Endothelial cell of umbilical vein (primary cell): ENCODE measurements around the gene PPM1H. TPM values are rescaled to one million over a fixed set of nuclear protein-coding genes. Genes with fewer than 3 reads are reported as not detected.

Experiments
- BruUV-seq: library from RNA; stranded (reverse); fragments of 400-500 nt; replicated peaks from 2 replicates; lab custom pipeline; 2021; lab: Mats Ljungman, UMichigan
- CTCF ChIA-PET: fragments of 300-600, 350-600 bp; sonication (Branson Sonifier 250); formaldehyde crosslinking; loops from one replicate; lab custom pipeline; 2021; ENCODE audit warnings: antibody characterized with exemption, inconsistent platforms; lab: Charles Lee
- POLR2A ChIA-PET: fragments of 300-600, 350-600 bp; sonication (Branson Sonifier 250); formaldehyde crosslinking; loops from one replicate; lab custom pipeline; 2021; ENCODE audit warnings: antibody characterized with exemption, inconsistent platforms; lab: Charles Lee
- DNase-seq: peaks from one replicate; pipeline ENCODE4 v3.0.0-alpha.2; 2011; ENCODE audit warnings: low read depth, low spot score
- FAIRE-seq: peaks from 2 replicates; lab custom pipeline; 2011; peaks lifted over from hg19 to GRCh38; lab: Jason Lieb, UNC
- H2AFZ ChIP-seq: 2 replicates; pipeline ENCODE4 v1.6.0; 2012; ENCODE audit warnings: low read depth, low read length, control low read depth, inconsistent platforms
- H3K27ac ChIP-seq: 2 replicates; pipeline ENCODE4 v1.5.1; 2011; ENCODE audit warnings: low read depth, mild to moderate bottlenecking, control low read depth, low read length, moderate library complexity; ENCODE audit not compliant: insufficient read depth
- H3K27me3 ChIP-seq, 2 experiments: 2 replicates each; pipeline versions ENCODE4 v1.6.0 to v1.6.1; 2011; ENCODE audit warnings: low read length in 2 of 2, mixed read lengths in 1 of 2; ENCODE audit not compliant: control insufficient read depth in 2 of 2, insufficient read depth in 2 of 2
- H3K36me3 ChIP-seq, 2 experiments: 2 replicates in 1 of 2; 3 replicates in 1 of 2; pipeline ENCODE4 v1.5.1; 2011; ENCODE audit warnings: low read length in 2 of 2, mild to moderate bottlenecking in 1 of 2, moderate library complexity in 1 of 2; ENCODE audit not compliant: control insufficient read depth in 2 of 2, insufficient read depth in 2 of 2; ENCODE audit errors: extremely low read depth in 1 of 2
- H3K4me1 ChIP-seq: 3 replicates; pipeline ENCODE4 v1.5.1; 2011; ENCODE audit warnings: mild to moderate bottlenecking, low read length; ENCODE audit not compliant: control insufficient read depth, insufficient read depth; ENCODE audit errors: extremely low read depth
- H3K4me2 ChIP-seq: 2 replicates; pipeline ENCODE4 v1.6.1; 2011; ENCODE audit warnings: low read length, control low read depth, mixed read lengths; ENCODE audit not compliant: insufficient read depth
- H3K4me3 ChIP-seq, 3 experiments: fragments of 200-600 bp in 1 of 3; sonication (generic), shearing (Covaris generic) in 1 of 3; replicated peaks in 1 of 3; 2 replicates each; pipeline ENCODE4 v1.5.1; 2011 to 2016; ENCODE audit warnings: control low read depth in 3 of 3, low read length in 3 of 3, mild to moderate bottlenecking in 2 of 3, inconsistent platforms in 1 of 3, low read depth in 1 of 3, moderate library complexity in 1 of 3; ENCODE audit not compliant: insufficient read depth in 1 of 3
- H3K79me2 ChIP-seq: 2 replicates; pipeline ENCODE4 v1.6.0; 2012; ENCODE audit warnings: low read length, inconsistent platforms; ENCODE audit not compliant: control insufficient read depth, insufficient read depth
- H3K9ac ChIP-seq: replicated peaks from 2 replicates; pipeline ENCODE3; 2011; ENCODE audit warnings: low read length, control low read depth; ENCODE audit not compliant: insufficient read depth; ENCODE audit errors: extremely low read depth
- H3K9me1 ChIP-seq: replicated peaks from 3 replicates; pipeline ENCODE4 v1.6.0; 2011; ENCODE audit warnings: mild to moderate bottlenecking, low read length; ENCODE audit not compliant: control insufficient read depth, insufficient read depth; ENCODE audit errors: extremely low read depth
- H3K9me3 ChIP-seq: replicated peaks from 2 replicates; pipeline ENCODE4 v1.5.1; 2012; ENCODE audit warnings: low read length, inconsistent platforms; ENCODE audit not compliant: control insufficient read depth, insufficient read depth
- H4K20me1 ChIP-seq: replicated peaks from 2 replicates; pipeline ENCODE3; 2011; ENCODE audit warnings: mild to moderate bottlenecking, low read length; ENCODE audit not compliant: control insufficient read depth, insufficient read depth; ENCODE audit errors: extremely low read depth
- POLR2A ChIP-seq: IDR thresholded peaks from 2 replicates; pipeline ENCODE4 v1.6.1; 2012; ENCODE audit warnings: low read depth, mild to moderate bottlenecking, control low read depth, low read length
- dilution Hi-C: fragments of 300-500 bp; cut with MboI; formaldehyde crosslinking; loops from one replicate; pipeline ENCODE4 v1.15.0; 2019; ENCODE audit warnings: low sequenced_read_pairs; ENCODE audit not compliant: extremely low pct_ligation_motif_present
- intact Hi-C: fragments of 100-400 bp; cut with micrococcal nuclease; formaldehyde crosslinking; loops from one replicate; pipeline ENCODE4 v1.10.0; 2022
- polyA plus RNA-seq, 4 experiments: library from polyadenylated mRNA; depleted of rRNA in 3 of 4; stranded (reverse) in 3 of 4; unstranded in 1 of 4; fragments of >200 nt; gene quantifications; 2 replicates each; pipeline versions ENCODE4 v1.2.1 to v1.2.3, GENCODE V29; 2011 to 2012; ENCODE audit warnings: missing spikeins in 1 of 4
- total RNA-seq: library from RNA; stranded (reverse); gene quantifications from 2 replicates; pipeline ENCODE4 v1.2.3, GENCODE V29; 2021
- TF ChIP-seq, protein P1 (sequence below), 2 donors: IDR thresholded peaks; 1 replicate in 1 of 2; 2 replicates in 1 of 2; pipeline ENCODE4 v1.5.1; 2011; ENCODE audit warnings: low read length in 2 of 2, mild to moderate bottlenecking in 2 of 2, moderate library complexity in 2 of 2, control low read depth in 1 of 2, inconsistent platforms in 1 of 2, low read depth in 1 of 2; ENCODE audit not compliant: insufficient read depth in 1 of 2; ENCODE audit errors: extremely low read depth in 1 of 2

Gene PPM1H
- total and polyA plus RNA-seq, 2 donors (not counting 3 experiments of a cell fraction or from before 2014, with no cell fraction given): 1.0 to 7.2 TPM

DNA sequence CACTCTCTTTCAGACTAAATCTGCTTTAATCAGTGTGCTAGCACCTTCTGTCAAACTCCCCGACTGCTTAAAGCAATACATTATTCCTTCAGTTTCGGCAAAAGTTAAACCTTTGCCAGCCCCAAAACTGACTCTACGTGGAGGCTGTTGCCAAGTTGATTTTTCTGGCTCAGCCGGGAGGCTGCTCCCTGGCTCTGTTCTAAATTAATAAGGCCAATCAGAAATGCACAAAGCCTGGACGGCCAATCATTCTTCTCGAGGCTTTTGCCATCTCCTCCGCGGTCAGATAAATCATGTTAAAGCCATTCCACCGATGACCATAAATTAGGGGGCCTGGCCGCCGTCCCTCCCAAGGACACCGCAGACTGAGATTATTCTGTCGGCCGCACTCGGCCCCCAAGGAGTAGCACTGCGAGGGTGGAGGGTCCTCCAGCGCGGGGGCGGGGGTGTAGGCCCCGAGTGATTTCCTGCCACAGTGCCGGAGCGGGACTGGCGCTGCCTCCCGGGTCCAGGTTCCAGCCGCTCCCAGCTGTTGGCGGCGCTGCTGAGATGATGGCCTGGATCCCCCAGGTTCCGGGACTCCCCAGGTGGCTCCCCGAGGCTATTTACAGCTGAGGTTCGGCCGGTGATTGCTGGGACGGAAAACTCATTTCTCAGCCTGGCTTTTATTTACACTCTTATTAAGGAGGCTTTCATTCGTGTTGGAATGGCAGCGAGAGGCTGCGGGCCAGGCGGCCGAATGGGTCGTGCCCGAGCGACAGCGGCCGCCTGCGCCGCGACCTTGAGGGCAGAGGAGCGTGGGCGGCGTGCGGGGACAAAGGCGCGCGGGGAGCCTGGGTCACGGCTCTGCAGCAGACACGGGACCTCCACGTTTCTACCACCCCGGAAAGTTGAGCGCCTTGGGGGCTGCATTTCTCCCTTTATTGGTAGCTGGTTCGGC, 303.2 kb downstream of the PPM1H start:
- H3K9me1 ChIP-seq: no peaks in the 10 kb centered on the region
- POLR2A ChIA-PET: no interaction called here
- no peaks in the 10 kb centered on the region for H3K27me3 ChIP-seq
- BruUV-seq: no TSS peak
- FAIRE-seq: peak; percentile 88
- no peaks in the 10 kb centered on the region for H3K9me3 ChIP-seq
- peak overlapping the region; percentile 1 for H3K27ac ChIP-seq
- dilution Hi-C loops (no loop called here), intact Hi-C loops (loop anchor here (1.0 to 5.0 kb wide), 4 partner anchors 28 to 163 kb away; no protein-coding TSS in a partner anchor)
- H4K20me1 ChIP-seq: no peaks in the 10 kb centered on the region
- H3K4me2 ChIP-seq: peak overlapping the region; percentile 94
- no peaks in the 10 kb centered on the region for H3K36me3 ChIP-seq
- H3K79me2 ChIP-seq: no peaks in the 10 kb centered on the region
- peak; percentile 68 for DNase-seq
- peaks cover 17% of the 10 kb centered on the region for H3K4me1 ChIP-seq
- peak overlapping the region; percentile 69 for H3K9ac ChIP-seq
- TF ChIP-seq, protein P1, sequence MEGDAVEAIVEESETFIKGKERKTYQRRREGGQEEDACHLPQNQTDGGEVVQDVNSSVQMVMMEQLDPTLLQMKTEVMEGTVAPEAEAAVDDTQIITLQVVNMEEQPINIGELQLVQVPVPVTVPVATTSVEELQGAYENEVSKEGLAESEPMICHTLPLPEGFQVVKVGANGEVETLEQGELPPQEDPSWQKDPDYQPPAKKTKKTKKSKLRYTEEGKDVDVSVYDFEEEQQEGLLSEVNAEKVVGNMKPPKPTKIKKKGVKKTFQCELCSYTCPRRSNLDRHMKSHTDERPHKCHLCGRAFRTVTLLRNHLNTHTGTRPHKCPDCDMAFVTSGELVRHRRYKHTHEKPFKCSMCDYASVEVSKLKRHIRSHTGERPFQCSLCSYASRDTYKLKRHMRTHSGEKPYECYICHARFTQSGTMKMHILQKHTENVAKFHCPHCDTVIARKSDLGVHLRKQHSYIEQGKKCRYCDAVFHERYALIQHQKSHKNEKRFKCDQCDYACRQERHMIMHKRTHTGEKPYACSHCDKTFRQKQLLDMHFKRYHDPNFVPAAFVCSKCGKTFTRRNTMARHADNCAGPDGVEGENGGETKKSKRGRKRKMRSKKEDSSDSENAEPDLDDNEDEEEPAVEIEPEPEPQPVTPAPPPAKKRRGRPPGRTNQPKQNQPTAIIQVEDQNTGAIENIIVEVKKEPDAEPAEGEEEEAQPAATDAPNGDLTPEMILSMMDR (IDR thresholded peaks at IDR 0.05; ENCODE audit: extremely low read depth in 1 of 2, insufficient read depth in 1 of 2, low read depth in 1 of 2, low read length in 2 of 2): peak; percentile 29 to 52
- no peak for TF ChIP-seq POLR2A
- CTCF ChIA-PET: interaction anchor here (0.7 to 1.9 kb wide), 7 partner anchors 29 to 162 kb away, joined by 3 to 12 read pairs (median 4); no protein-coding TSS in a partner anchor
- peak overlapping the region; percentile 47 to 79 (median 63) for H3K4me3 ChIP-seq
- peak overlapping the region; percentile 98 for H2AFZ ChIP-seq
